Activated T-cell treated with anti-CD3 and anti-CD28 coated beads for 48 hours (primary cell): ENCODE measurements around the gene CTAGE9.
"Not testable (repeated sequence)": the region's sequence is repeated elsewhere in the genome, so short reads cannot be mapped to it uniquely, and the experiment has no call there.

Experiments
- DNase-seq: peaks from one replicate; pipeline ENCODE4 v3.0.0-alpha.2; 2020; ENCODE audit warnings: low read depth

The CTAGE9 gene

GRCh38 chr6:131728296-131728939, 17.6 kb upstream of the CTAGE9 start:
- no peak for DNase-seq

GRCh38 chr6:131727868-131728267, 17.1 kb upstream of the CTAGE9 start:
- DNase-seq = no peak

- DNase-seq = no peak
Observed at GRCh38 chr6:131727467-131727866, 16.6 kb upstream of the CTAGE9 start.

GRCh38 chr6:131724114-131724513, 13.3 kb upstream of the CTAGE9 start:
- DNase-seq = no peak

- DNase-seq = no peak
Observed at GRCh38 chr6:131721161-131721560, 10.3 kb upstream of the CTAGE9 start.

GRCh38 chr6:131717836-131718542, 7.2 kb upstream of the CTAGE9 start:
- no peak for DNase-seq

GRCh38 chr6:131715567-131715966, 4.8 kb upstream of the CTAGE9 start:
- not testable (repeated sequence) for DNase-seq

- DNase-seq = not testable (repeated sequence)
Observed at GRCh38 chr6:131703905-131704304, 6.9 kb downstream of the CTAGE9 start.

- not testable (repeated sequence) for DNase-seq
Observed at GRCh38 chr6:131700851-131701250, 10.0 kb downstream of the CTAGE9 start.

GRCh38 chr6:131696956-131697355, 13.9 kb downstream of the CTAGE9 start:
- DNase-seq = no peak

GRCh38 chr6:131694832-131695426, 15.9 kb downstream of the CTAGE9 start:
- peak; percentile 18 for DNase-seq

GRCh38 chr6:131693384-131693783, 17.4 kb downstream of the CTAGE9 start:
- no peak for DNase-seq

GRCh38 chr6:131692589-131692988, 18.2 kb downstream of the CTAGE9 start:
- no peak for DNase-seq

- DNase-seq = no peak
Observed at GRCh38 chr6:131692031-131692430, 18.8 kb downstream of the CTAGE9 start.

GRCh38 chr6:131688286-131688685, 22.5 kb downstream of the CTAGE9 start:
- DNase-seq = no peak

GRCh38 chr6:131687022-131687421, 23.8 kb downstream of the CTAGE9 start:
- no peak for DNase-seq

- peak; percentile 9 for DNase-seq
Observed at GRCh38 chr6:131685266-131685780, 25.5 kb downstream of the CTAGE9 start.

GRCh38 chr6:131683479-131683878, 27.3 kb downstream of the CTAGE9 start:
- DNase-seq = no peak

- DNase-seq = no peak
Observed at GRCh38 chr6:131682442-131682841, 28.4 kb downstream of the CTAGE9 start.

- DNase-seq = no peak
Observed at GRCh38 chr6:131681585-131681984, 29.2 kb downstream of the CTAGE9 start.

GRCh38 chr6:131680868-131681267, 29.9 kb downstream of the CTAGE9 start:
- no peak for DNase-seq

- no peak for DNase-seq
Observed at GRCh38 chr6:131678442-131678841, 32.4 kb downstream of the CTAGE9 start.

GRCh38 chr6:131673184-131673583, 37.6 kb downstream of the CTAGE9 start:
- DNase-seq = no peak
